ENCODE measurements around the gene STON2.

The STON2 gene

DNA sequence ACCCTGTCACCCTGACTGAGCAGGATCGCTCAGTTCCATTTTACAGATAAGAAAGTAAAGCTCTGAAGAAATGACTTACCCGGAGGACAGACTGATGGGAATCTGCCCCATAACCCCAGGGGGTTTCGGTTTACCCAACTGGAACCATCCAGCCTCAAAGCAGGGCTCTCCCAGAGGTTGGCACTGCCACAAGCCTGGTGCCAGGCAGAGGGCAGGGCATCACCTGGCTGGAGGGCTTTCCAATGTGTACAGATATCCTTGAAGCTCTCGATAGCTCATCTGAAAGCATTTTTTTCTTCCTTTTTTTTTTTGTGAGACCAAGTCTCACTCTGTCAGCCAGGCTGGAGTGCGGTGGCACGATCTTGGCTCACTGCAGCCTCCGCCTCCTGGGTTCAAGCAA is 33.2 kb downstream of the STON2 start:
- Histone ChIP-seq H3K4me3 (ENCODE audit: low read depth, low read length) (no peak overlapping the region), H3K9ac (ENCODE audit: low read depth, low read length) (no peak overlapping the region), H3K36me3 (ENCODE audit: control insufficient read depth, insufficient read depth, low read length) (no peaks in the 10 kb centered on the region), H3K4me1 (ENCODE audit: control insufficient read depth, insufficient read depth, low read length) (peaks cover 13% of the 10 kb centered on the region), H3K27me3 (ENCODE audit: control insufficient read depth, insufficient read depth, low read length) (no peaks in the 10 kb centered on the region), H3K9me3 (ENCODE audit: control insufficient read depth, insufficient read depth, low read length) (no peaks in the 10 kb centered on the region)

DNA sequence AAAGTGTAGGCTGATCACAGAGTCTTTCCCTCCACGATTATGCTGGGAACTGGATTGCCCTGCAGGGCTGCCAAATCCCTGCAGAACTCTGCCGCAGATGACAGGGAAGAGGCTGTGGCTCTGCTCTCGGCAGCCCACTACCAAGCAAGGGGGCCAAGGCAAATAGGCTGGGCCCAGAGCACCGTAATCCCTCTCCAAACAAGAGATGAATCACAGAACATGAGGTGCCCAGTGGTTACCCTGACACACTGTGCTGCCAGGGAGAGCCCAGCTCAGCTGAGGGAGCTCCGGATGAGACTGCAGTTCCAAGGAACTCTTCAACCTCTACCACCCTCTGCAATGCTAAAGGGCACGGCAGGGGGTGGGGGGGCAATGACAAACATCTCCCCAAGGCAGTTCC is 33.9 kb downstream of the STON2 start:
- no peaks in the 10 kb centered on the region for H3K9me3 ChIP-seq (ENCODE audit: control insufficient read depth, insufficient read depth, low read length)
- H3K27me3 ChIP-seq (ENCODE audit: control insufficient read depth, insufficient read depth, low read length), result no peaks in the 10 kb centered on the region
- H3K9ac ChIP-seq (ENCODE audit: low read depth, low read length), result peak overlapping the region; percentile 50
- no peaks in the 10 kb centered on the region for H3K36me3 ChIP-seq (ENCODE audit: control insufficient read depth, insufficient read depth, low read length)
- no peak overlapping the region for H3K4me3 ChIP-seq (ENCODE audit: low read depth, low read length)
- peaks cover 9% of the 10 kb centered on the region for H3K4me1 ChIP-seq (ENCODE audit: control insufficient read depth, insufficient read depth, low read length)

DNA sequence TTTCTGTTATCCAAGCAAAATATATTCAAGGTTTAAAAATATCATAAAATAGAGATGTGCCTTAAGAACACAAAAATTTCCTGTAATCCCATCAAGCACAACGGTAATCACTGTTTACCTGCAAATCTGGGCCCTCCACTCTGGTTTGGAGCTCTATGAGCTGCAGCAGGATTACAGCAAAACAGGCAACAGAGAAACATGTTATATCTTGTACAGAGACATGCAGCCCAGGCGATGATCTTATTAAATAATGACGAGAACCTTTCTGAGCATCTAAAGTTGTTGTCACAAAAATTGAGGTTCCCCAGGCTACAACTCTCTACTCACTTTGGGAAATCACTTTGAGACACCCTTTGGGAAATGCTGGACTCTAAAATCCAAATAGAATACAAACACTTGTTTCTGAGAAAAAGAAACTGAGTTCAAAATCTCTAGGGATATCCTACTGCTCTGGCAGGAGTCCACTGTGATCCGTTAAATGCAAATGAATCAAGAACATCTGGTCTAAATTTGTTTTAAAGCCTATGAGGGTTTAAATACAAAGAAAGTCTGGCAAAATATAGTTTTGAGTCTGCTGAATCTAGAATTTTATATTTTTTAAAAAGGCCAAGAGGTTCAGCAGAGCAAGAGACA is 36.3 kb downstream of the STON2 start:
- no peak overlapping the region for H3K4me3 ChIP-seq (ENCODE audit: low read depth, low read length)
- H3K36me3 ChIP-seq (ENCODE audit: control insufficient read depth, insufficient read depth, low read length), result no peaks in the 10 kb centered on the region
- H3K9me3 ChIP-seq (ENCODE audit: control insufficient read depth, insufficient read depth, low read length), result no peaks in the 10 kb centered on the region
- H3K9ac ChIP-seq (ENCODE audit: low read depth, low read length), result no peak overlapping the region
- H3K4me1 ChIP-seq (ENCODE audit: control insufficient read depth, insufficient read depth, low read length), result peaks cover 9% of the 10 kb centered on the region
- H3K27me3 ChIP-seq (ENCODE audit: control insufficient read depth, insufficient read depth, low read length), result no peaks in the 10 kb centered on the region

- H3K4me1 ChIP-seq (ENCODE audit: control insufficient read depth, insufficient read depth, low read length), result peaks cover 2% of the 10 kb centered on the region
- no peak overlapping the region for H3K4me3 ChIP-seq (ENCODE audit: low read depth, low read length)
- no peak overlapping the region for H3K9ac ChIP-seq (ENCODE audit: low read depth, low read length)
- H3K27me3 ChIP-seq (ENCODE audit: control insufficient read depth, insufficient read depth, low read length), result no peaks in the 10 kb centered on the region
- no peaks in the 10 kb centered on the region for H3K9me3 ChIP-seq (ENCODE audit: control insufficient read depth, insufficient read depth, low read length)
- no peaks in the 10 kb centered on the region for H3K36me3 ChIP-seq (ENCODE audit: control insufficient read depth, insufficient read depth, low read length)
These were observed 46.3 kb downstream of the STON2 start for GRCh38 chr14:81353691-81354323.

- Histone ChIP-seq H3K9me3 (ENCODE audit: control insufficient read depth, insufficient read depth, low read length) (no peaks in the 10 kb centered on the region), H3K9ac (ENCODE audit: low read depth, low read length) (no peak overlapping the region), H3K27me3 (ENCODE audit: control insufficient read depth, insufficient read depth, low read length) (no peaks in the 10 kb centered on the region), H3K4me3 (ENCODE audit: low read depth, low read length) (no peak overlapping the region), H3K4me1 (ENCODE audit: control insufficient read depth, insufficient read depth, low read length) (peaks cover 2% of the 10 kb centered on the region), H3K36me3 (ENCODE audit: control insufficient read depth, insufficient read depth, low read length) (no peaks in the 10 kb centered on the region)
These were observed 47.7 kb downstream of the STON2 start for GRCh38 chr14:81352413-81352812.

- peaks cover 2% of the 10 kb centered on the region for H3K4me1 ChIP-seq (ENCODE audit: control insufficient read depth, insufficient read depth, low read length)
These were observed 48.9 kb downstream of the STON2 start for GRCh38 chr14:81351205-81351604.

DNA sequence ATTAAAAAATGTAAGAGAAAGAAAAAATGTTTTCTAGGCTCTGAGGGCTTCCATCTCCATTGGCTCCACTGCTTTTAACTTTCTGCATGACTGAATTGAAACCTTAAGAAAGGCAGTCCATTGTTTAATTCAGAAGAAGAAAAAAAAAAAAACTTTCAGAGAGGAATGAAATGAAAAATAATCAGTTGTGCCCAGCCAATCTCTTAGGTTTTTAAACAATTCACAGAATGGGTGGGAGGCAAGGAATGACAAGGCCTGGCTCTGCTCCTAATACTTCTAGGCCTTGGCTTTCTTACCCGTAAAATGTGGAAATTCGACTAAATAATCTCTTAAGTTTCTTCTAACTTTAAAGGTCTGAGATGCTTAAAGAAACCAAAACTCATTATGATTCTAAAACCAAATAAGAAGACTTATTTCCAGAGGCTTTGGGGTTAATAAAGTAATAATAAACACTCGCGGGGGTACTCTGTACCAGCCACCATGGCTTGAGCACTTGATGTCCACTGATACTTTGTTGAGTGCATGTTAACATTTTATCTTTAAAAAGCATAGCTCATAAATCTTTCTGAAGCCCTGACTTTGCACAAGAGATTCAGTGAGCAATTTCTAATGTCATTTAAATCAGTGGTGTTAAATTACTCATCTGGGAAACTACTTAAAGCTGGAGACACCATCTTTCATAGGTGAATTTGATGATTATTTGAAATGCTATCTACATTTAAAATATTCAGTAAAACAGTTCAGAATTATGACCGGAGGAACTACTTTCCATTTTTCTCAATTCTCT is 49.6 kb downstream of the STON2 start:
- Histone ChIP-seq H3K4me3 (ENCODE audit: low read depth, low read length) (no peak overlapping the region), H3K27me3 (ENCODE audit: control insufficient read depth, insufficient read depth, low read length) (no peaks in the 10 kb centered on the region), H3K9me3 (ENCODE audit: control insufficient read depth, insufficient read depth, low read length) (no peaks in the 10 kb centered on the region), H3K36me3 (ENCODE audit: control insufficient read depth, insufficient read depth, low read length) (no peaks in the 10 kb centered on the region), H3K9ac (ENCODE audit: low read depth, low read length) (no peak overlapping the region), H3K4me1 (ENCODE audit: control insufficient read depth, insufficient read depth, low read length) (peaks cover 2% of the 10 kb centered on the region)

More at GRCh38 chr14:81351205-81351604, 48.9 kb downstream of the STON2 start:
- no peaks in the 10 kb centered on the region for H3K27me3 ChIP-seq (ENCODE audit: control insufficient read depth, insufficient read depth, low read length)
- no peak overlapping the region for H3K4me3 ChIP-seq (ENCODE audit: low read depth, low read length)
- no peaks in the 10 kb centered on the region for H3K9me3 ChIP-seq (ENCODE audit: control insufficient read depth, insufficient read depth, low read length)
- H3K9ac ChIP-seq (ENCODE audit: low read depth, low read length), result no peak overlapping the region
- no peaks in the 10 kb centered on the region for H3K36me3 ChIP-seq (ENCODE audit: control insufficient read depth, insufficient read depth, low read length)

DNA sequence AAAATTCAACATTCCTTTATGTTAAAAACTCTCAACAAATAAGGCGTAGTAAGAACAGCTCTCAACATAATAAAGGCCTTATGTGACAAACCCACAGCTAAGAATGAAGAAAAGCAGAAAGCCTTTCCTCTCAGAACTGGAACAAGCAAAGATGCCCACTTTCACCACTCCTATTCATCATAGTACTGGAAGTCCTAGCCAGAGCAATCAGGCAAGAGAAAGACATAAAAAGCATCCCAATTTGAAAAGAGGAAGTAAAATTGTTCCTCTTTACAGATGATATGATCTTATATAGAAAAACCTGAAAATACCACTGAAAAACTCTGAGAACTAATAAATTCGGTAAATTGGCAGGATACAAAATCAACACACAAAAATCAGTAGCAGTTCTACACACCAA is 52.1 kb downstream of the STON2 start:
- no peaks in the 10 kb centered on the region for H3K36me3 ChIP-seq (ENCODE audit: control insufficient read depth, insufficient read depth, low read length)
- H3K9me3 ChIP-seq (ENCODE audit: control insufficient read depth, insufficient read depth, low read length), result no peaks in the 10 kb centered on the region
- H3K4me1 ChIP-seq (ENCODE audit: control insufficient read depth, insufficient read depth, low read length), result no peaks in the 10 kb centered on the region
- H3K4me3 ChIP-seq (ENCODE audit: low read depth, low read length), result no peak overlapping the region
- no peaks in the 10 kb centered on the region for H3K27me3 ChIP-seq (ENCODE audit: control insufficient read depth, insufficient read depth, low read length)
- H3K9ac ChIP-seq (ENCODE audit: low read depth, low read length), result no peak overlapping the region

DNA sequence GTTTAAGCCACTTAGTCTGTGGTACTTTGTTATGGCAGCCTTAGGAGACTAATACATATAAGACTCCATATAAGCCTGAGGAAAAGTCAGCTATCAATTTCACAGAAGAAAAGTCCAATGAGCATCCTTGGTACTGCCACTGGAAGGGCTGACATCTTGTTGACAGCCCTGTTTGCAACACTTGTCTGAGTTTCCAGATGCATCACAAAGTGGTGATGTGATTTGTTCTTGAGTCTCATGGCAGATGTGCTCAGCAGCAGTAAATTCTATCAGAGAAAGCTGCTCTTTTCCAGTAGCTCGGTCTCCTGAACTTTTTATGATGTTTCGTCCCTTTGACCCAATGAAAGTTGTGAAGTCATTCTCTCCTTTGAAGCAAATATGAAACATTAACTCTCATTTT is 54.3 kb downstream of the STON2 start:
- H3K27me3 ChIP-seq (ENCODE audit: control insufficient read depth, insufficient read depth, low read length), result no peaks in the 10 kb centered on the region
- H3K9ac ChIP-seq (ENCODE audit: low read depth, low read length), result no peak overlapping the region
- no peaks in the 10 kb centered on the region for H3K4me1 ChIP-seq (ENCODE audit: control insufficient read depth, insufficient read depth, low read length)
- H3K9me3 ChIP-seq (ENCODE audit: control insufficient read depth, insufficient read depth, low read length), result no peaks in the 10 kb centered on the region
- H3K36me3 ChIP-seq (ENCODE audit: control insufficient read depth, insufficient read depth, low read length), result no peaks in the 10 kb centered on the region
- no peak overlapping the region for H3K4me3 ChIP-seq (ENCODE audit: low read depth, low read length)

DNA sequence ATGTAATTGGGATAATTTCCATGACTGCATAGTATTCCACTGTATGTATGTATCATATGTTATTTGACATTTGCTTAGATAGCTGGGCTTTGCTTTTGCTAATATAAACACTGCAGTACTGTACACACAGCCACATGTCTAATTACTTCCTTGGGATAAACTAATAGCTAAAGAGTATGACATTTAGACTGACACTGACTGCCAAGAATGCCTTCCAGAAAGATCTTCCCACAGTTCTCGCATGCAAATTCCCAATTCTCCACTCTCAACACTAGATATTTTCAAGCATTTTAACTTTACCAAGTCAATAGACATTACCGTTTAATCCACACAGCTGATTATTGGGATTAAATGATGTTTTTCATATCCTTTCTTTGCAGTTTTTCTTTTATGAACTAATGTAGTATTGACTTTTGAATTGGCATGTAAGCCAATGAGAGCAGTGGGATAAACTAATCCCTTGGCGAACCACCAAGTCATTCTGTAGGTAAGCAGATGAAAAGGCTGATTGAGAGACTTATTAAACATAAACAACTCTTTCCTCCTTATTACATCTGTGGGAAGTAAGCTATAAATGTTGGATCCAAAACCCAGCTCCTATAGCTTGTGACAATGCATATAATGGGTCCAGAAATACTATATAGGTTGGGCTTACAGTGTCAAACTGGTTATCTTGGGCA is 55.5 kb downstream of the STON2 start:
- Histone ChIP-seq H3K9ac (ENCODE audit: low read depth, low read length) (no peak overlapping the region), H3K4me3 (ENCODE audit: low read depth, low read length) (no peak overlapping the region), H3K27me3 (ENCODE audit: control insufficient read depth, insufficient read depth, low read length) (no peaks in the 10 kb centered on the region)

DNA sequence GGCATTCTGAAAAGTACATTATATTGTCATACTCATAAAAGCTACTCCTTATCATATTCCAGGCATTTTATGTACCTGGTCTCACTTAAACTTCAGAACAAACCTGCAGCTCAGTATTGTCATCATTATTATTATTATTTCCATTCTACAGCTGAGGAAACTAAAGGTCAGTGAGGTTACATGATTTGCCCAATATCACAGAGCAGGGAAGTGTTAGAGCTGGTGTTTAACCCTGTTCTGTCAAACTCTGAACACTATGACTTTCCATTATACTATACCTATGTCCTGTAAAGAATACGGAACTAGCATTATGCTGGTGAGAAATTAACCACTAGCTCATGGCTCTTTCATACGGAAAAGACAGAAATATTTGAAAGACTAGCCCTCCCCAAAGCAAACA is 56.4 kb downstream of the STON2 start:
- Histone ChIP-seq H3K36me3 (ENCODE audit: control insufficient read depth, insufficient read depth, low read length) (no peaks in the 10 kb centered on the region), H3K4me1 (ENCODE audit: control insufficient read depth, insufficient read depth, low read length) (no peaks in the 10 kb centered on the region), H3K9me3 (ENCODE audit: control insufficient read depth, insufficient read depth, low read length) (no peaks in the 10 kb centered on the region), H3K9ac (ENCODE audit: low read depth, low read length) (no peak overlapping the region), H3K4me3 (ENCODE audit: low read depth, low read length) (no peak overlapping the region), H3K27me3 (ENCODE audit: control insufficient read depth, insufficient read depth, low read length) (no peaks in the 10 kb centered on the region)

More for the DNA sequence above, 55.5 kb downstream of the STON2 start:
- Histone ChIP-seq H3K36me3 (ENCODE audit: control insufficient read depth, insufficient read depth, low read length) (no peaks in the 10 kb centered on the region), H3K9me3 (ENCODE audit: control insufficient read depth, insufficient read depth, low read length) (no peaks in the 10 kb centered on the region), H3K4me1 (ENCODE audit: control insufficient read depth, insufficient read depth, low read length) (no peaks in the 10 kb centered on the region)

Measured in iPS-15b (cell line).